Spleen (tissue), 3 donors: ENCODE measurements around the gene SDK1.

ENCODE experiments used
- POLR2A ChIP-seq, 3 donors: fragments of 450-650 bp; IDR thresholded peaks; one replicate each; pipeline ENCODE4 v1.5.1; 2017; ENCODE audit warnings: antibody characterized with exemption in 3 of 3, mild to moderate bottlenecking in 1 of 3
- POLR2AphosphoS5 ChIP-seq, 3 donors: sonication (generic); formaldehyde crosslinking; IDR thresholded peaks; one replicate each; pipeline ENCODE4 v1.5.1; 2017; ENCODE audit warnings: antibody characterized with exemption in 3 of 3

DNA sequence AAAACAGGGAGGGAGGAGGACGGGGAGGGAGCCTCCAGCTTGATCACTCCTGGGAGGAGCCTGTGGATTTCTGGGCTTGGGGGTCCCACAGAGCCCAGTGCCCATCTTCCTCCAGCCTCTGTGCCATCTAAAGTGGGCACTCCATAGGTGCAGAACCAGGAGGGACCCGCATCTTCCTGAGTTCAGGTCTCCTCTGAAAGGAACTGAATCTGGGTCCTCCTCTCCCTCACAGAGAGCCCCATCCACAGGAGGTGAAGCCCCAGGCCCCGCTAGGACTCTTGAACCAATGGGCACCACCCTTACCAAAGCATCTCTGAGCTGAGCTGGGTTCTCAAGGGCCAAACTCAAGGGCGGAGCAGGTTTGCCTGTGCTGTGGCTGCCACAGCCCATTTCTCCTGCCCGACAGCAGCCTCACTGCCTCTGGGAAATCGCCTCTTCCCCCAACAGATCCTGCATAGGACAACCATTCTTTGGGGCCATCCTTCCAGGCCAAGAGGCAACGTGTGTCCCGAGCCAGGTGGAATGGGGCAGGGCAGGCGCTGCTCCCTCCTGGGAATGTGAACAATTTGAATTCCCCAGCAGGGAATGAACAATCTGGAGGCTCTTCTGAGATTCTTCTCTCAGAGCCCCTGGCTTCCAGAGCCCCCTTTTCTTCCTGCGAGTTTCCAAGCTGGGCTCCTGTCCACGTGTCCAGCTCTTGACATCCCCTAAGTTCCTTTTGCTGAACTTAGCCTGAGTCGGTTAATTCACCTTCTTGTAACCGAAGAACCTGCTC, 970.1 kb downstream of the SDK1 start:
- TF ChIP-seq POLR2A (IDR thresholded peaks at IDR 0.05) (no peak), POLR2AphosphoS5 (IDR thresholded peaks at IDR 0.05) (no peak)
